Hepatocyte (in vitro differentiated cells): ENCODE measurements around the gene VPS16.

Experiments used
- EZH2 ChIP-seq: fragments of 200-600 bp; sonication (generic); IDR thresholded peaks from 2 replicates; pipeline ENCODE4 v1.6.1; 2016; ENCODE audit warnings: antibody characterized with exemption, mild to moderate bottlenecking, borderline replicate concordance
- TF ChIP-seq, protein P1 (sequence below): fragments of 200-600 bp; sonication (generic); IDR thresholded peaks from 2 replicates; pipeline ENCODE4 v1.5.1; 2016; ENCODE audit warnings: antibody characterized with exemption, mild to moderate bottlenecking; ENCODE audit not compliant: poor library complexity

DNA sequence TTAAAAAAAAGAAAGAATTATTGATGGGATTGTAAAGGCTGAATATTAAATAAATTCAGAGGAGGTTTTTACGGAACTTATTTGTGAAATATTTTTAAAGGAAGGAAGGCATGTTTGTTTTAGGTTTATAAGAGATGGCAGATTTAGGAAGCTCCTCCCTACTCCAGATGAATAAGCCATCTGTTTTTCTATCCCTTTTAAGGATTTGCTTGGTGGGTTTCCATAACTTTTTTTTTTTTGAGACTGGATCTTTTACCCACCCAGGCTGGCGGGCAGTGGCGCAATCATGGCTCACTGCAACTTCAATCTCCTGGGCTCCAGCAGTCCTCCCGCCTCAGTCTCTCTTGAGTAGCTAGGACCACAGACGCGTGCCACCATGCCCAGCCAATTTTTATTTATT lies 63.1 kb downstream of the VPS16 start:
- TF ChIP-seq, protein P1, sequence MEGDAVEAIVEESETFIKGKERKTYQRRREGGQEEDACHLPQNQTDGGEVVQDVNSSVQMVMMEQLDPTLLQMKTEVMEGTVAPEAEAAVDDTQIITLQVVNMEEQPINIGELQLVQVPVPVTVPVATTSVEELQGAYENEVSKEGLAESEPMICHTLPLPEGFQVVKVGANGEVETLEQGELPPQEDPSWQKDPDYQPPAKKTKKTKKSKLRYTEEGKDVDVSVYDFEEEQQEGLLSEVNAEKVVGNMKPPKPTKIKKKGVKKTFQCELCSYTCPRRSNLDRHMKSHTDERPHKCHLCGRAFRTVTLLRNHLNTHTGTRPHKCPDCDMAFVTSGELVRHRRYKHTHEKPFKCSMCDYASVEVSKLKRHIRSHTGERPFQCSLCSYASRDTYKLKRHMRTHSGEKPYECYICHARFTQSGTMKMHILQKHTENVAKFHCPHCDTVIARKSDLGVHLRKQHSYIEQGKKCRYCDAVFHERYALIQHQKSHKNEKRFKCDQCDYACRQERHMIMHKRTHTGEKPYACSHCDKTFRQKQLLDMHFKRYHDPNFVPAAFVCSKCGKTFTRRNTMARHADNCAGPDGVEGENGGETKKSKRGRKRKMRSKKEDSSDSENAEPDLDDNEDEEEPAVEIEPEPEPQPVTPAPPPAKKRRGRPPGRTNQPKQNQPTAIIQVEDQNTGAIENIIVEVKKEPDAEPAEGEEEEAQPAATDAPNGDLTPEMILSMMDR, result no peak
- TF ChIP-seq EZH2, result no peak
